Memory B cell (primary cell): ENCODE measurements around the gene RIMS1.

Experiments used
- ATAC-seq: fragments of 150-1000 bp; cut with Tn5 transposase; 2 replicates; pipeline ENCODE4 v1.10.0; 2021; ENCODE audit warnings: low read depth, mild to moderate bottlenecking, moderate library complexity
- DNase-seq, 2 donors: peaks; one replicate each; pipeline ENCODE4 v3.0.0; 2022; ENCODE audit warnings: low spot score in 2 of 2
- H3K27ac Mint-ChIP-seq: one replicate; pipeline ENCODE4 v1.8.0; 2022; ENCODE audit warnings: mild to moderate bottlenecking, moderate library complexity, mixed read lengths
- H3K27me3 Mint-ChIP-seq: one replicate; pipeline ENCODE4 v1.8.0; 2022; ENCODE audit warnings: mixed read lengths
- H3K36me3 Mint-ChIP-seq: one replicate; pipeline ENCODE4 v1.8.0; 2022; ENCODE audit warnings: mild to moderate bottlenecking, mixed read lengths
- H3K4me1 Mint-ChIP-seq: one replicate; pipeline ENCODE4 v1.8.0; 2022; ENCODE audit warnings: mixed read lengths
- H3K4me3 Mint-ChIP-seq: one replicate; pipeline ENCODE4 v1.8.0; 2022; ENCODE audit warnings: mild to moderate bottlenecking, moderate library complexity, mixed read lengths
- H3K9me3 Mint-ChIP-seq: one replicate; pipeline ENCODE4 v1.8.0; 2022; ENCODE audit warnings: mixed read lengths

RIMS1 gene

DNA sequence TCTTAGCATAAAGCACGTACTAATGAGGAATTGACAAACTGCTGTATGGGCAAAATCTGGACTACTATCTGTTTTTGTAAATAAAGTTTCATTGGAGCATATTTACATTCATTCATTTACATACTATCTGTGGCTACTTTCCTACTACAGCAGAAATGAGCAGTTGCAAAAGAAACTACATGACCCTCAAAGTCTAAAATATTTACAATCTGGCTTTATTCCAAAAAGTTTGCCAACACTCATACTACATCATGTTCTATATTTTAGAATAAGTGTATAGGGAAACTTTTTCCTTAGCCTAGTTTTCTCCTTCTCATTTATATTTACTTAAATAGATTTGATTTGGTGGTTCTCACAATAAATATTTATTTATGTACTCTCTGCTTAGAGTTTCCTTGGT lies 208.2 kb downstream of the RIMS1 start:
- Mint-ChIP-seq H3K27ac (no peak overlapping the region), H3K27me3 (no peaks in the 10 kb centered on the region), H3K4me3 (no peak overlapping the region), H3K9me3 (no peaks in the 10 kb centered on the region), H3K36me3 (no peaks in the 10 kb centered on the region), H3K4me1 (no peaks in the 10 kb centered on the region)
- DNase-seq (no peak), ATAC-seq (no peak)

DNA sequence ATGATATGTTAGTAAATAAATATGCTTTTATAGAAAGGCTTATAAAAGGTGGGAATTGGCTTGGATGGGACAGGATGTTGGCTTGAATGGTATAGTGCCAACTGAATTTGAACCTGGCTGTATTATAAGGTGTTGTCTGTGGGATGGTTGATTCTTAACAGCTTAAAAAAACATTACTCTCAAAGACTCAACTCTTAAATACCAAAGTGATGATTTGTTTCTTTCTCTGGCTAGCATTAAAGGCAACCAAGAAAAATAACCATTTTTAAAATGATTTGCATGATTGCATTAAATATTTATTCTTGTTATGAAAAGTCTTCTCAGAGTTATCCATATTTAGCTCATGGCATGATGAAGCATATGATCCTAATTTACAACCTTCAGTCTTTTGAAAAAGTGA lies 216.2 kb downstream of the RIMS1 start:
- ATAC-seq (no peak), DNase-seq (no peak)
- no peak overlapping the region for H3K27ac Mint-ChIP-seq
- no peaks in the 10 kb centered on the region for H3K36me3 Mint-ChIP-seq
- no peaks in the 10 kb centered on the region for H3K9me3 Mint-ChIP-seq
- no peaks in the 10 kb centered on the region for H3K4me1 Mint-ChIP-seq
- H3K27me3 Mint-ChIP-seq = no peaks in the 10 kb centered on the region
- H3K4me3 Mint-ChIP-seq = no peak overlapping the region

- Mint-ChIP-seq H3K9me3 (no peaks in the 10 kb centered on the region), H3K36me3 (no peaks in the 10 kb centered on the region), H3K27me3 (no peaks in the 10 kb centered on the region), H3K27ac (no peak overlapping the region), H3K4me1 (no peaks in the 10 kb centered on the region), H3K4me3 (no peak overlapping the region)
- no peak for ATAC-seq
- no peak for DNase-seq
Observed at GRCh38 chr6:72111611-72112010, 225.3 kb downstream of the RIMS1 start.

GRCh38 chr6:72130327-72130726 lies 244.0 kb downstream of the RIMS1 start:
- DNase-seq (no peak), ATAC-seq (no peak)
- Mint-ChIP-seq H3K4me1 (no peaks in the 10 kb centered on the region), H3K36me3 (no peaks in the 10 kb centered on the region), H3K9me3 (no peaks in the 10 kb centered on the region), H3K27me3 (no peaks in the 10 kb centered on the region), H3K27ac (no peak overlapping the region), H3K4me3 (no peak overlapping the region)

DNA sequence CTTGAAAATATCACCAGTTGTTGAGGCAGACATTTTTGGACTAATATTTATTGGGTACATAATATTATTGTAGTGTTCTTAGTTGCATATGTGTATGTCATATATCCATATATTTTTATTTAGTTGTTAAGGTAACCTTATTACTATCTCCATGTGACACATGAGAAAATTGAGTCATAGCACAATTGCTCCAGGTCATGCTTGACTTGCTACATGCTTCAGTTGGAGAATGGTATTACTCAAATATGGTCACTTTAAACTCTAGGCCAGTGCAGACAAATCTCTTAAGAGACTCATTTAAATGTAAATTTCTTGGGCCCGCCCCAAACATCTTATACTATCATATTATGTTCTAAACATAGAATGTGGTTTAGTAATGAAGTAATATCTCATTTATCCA lies 246.1 kb downstream of the RIMS1 start:
- Mint-ChIP-seq H3K36me3 (no peaks in the 10 kb centered on the region), H3K27ac (no peak overlapping the region), H3K9me3 (no peaks in the 10 kb centered on the region), H3K27me3 (no peaks in the 10 kb centered on the region), H3K4me3 (no peak overlapping the region), H3K4me1 (no peaks in the 10 kb centered on the region)
- DNase-seq (no peak), ATAC-seq (no peak)

GRCh38 chr6:72132851-72133250 lies 246.5 kb downstream of the RIMS1 start:
- H3K4me1 Mint-ChIP-seq = no peaks in the 10 kb centered on the region
- H3K27ac Mint-ChIP-seq = no peak overlapping the region
- no peaks in the 10 kb centered on the region for H3K9me3 Mint-ChIP-seq
- no peaks in the 10 kb centered on the region for H3K36me3 Mint-ChIP-seq
- ATAC-seq = no peak
- DNase-seq = no peak
- H3K27me3 Mint-ChIP-seq = no peaks in the 10 kb centered on the region
- H3K4me3 Mint-ChIP-seq = no peak overlapping the region

DNA sequence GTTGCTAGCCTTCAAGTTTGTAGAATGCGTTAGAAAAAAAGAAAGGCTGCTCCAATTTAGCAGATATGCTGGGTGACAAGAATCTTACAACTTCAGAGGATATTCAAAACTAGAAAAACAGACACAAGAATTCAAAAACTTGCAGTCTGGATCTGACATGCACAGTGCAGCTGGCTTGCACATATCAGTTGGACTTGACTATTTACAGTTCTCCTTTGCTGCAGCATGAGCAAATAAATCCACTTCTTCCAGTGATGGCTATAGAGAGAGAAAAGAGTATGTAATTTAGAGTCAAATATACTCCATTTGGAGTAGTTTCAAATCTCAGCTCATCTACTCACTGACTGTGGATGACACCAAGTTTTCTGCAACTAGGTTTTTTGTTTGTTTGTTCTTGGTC lies 247.0 kb downstream of the RIMS1 start:
- no peaks in the 10 kb centered on the region for H3K9me3 Mint-ChIP-seq
- H3K27ac Mint-ChIP-seq = no peak overlapping the region
- no peak for DNase-seq
- H3K27me3 Mint-ChIP-seq = no peaks in the 10 kb centered on the region
- no peak for ATAC-seq
- no peaks in the 10 kb centered on the region for H3K36me3 Mint-ChIP-seq
- no peak overlapping the region for H3K4me3 Mint-ChIP-seq
- no peaks in the 10 kb centered on the region for H3K4me1 Mint-ChIP-seq

DNA sequence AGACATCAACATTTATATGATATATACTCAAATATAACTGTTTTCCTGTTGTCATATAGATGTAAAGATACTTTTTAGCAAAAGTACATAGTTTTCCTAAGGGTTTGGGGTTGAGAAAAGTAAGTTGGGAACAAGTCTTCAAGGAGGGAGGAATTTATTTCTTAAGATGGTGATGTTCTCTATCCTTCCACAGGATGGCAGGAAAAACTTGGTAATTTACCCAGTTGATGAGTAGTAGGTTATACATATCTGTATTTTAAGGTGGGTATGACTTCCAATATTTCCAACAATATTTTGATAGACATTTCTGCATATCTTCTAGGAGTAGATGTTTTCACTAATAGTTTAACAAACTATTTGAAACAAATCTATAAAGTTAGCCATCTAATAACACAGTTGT lies 254.4 kb downstream of the RIMS1 start:
- Mint-ChIP-seq H3K4me1 (no peaks in the 10 kb centered on the region), H3K4me3 (no peak overlapping the region), H3K27me3 (peaks cover 2% of the 10 kb centered on the region), H3K36me3 (no peaks in the 10 kb centered on the region), H3K9me3 (no peaks in the 10 kb centered on the region), H3K27ac (no peak overlapping the region)
- no peak for DNase-seq
- no peak for ATAC-seq

DNA sequence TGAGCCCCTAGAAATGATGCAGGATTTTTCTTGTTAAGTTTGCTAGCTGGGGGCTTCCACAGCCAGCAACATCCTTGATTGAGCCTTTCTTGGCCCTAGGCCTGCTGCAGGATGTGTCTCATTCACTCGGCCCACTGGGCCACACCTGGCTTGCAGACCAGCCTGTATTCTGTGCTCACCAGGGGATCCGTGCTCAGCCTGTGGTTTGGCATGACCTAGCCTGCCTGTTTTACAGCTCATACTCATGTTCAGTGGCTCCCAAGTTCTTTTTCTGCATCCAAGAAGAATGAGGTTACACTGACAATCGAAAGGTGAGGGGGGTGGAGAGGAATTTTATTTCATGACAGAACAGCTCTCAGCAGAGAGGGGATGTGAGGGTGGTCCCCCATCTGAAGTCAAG lies 263.4 kb downstream of the RIMS1 start:
- no peak overlapping the region for H3K4me3 Mint-ChIP-seq
- no peaks in the 10 kb centered on the region for H3K27me3 Mint-ChIP-seq
- H3K27ac Mint-ChIP-seq = no peak overlapping the region
- no peaks in the 10 kb centered on the region for H3K4me1 Mint-ChIP-seq
- DNase-seq (no peak), ATAC-seq (no peak)
- peaks cover 6% of the 10 kb centered on the region for H3K9me3 Mint-ChIP-seq
- no peaks in the 10 kb centered on the region for H3K36me3 Mint-ChIP-seq

- no peak overlapping the region for H3K27ac Mint-ChIP-seq
- H3K4me1 Mint-ChIP-seq = no peaks in the 10 kb centered on the region
- no peak for DNase-seq
- no peaks in the 10 kb centered on the region for H3K36me3 Mint-ChIP-seq
- peaks cover 5% of the 10 kb centered on the region for H3K9me3 Mint-ChIP-seq
- H3K27me3 Mint-ChIP-seq = no peaks in the 10 kb centered on the region
- H3K4me3 Mint-ChIP-seq = no peak overlapping the region
- no peak for ATAC-seq
Observed at GRCh38 chr6:72151742-72152141, 265.4 kb downstream of the RIMS1 start.

DNA sequence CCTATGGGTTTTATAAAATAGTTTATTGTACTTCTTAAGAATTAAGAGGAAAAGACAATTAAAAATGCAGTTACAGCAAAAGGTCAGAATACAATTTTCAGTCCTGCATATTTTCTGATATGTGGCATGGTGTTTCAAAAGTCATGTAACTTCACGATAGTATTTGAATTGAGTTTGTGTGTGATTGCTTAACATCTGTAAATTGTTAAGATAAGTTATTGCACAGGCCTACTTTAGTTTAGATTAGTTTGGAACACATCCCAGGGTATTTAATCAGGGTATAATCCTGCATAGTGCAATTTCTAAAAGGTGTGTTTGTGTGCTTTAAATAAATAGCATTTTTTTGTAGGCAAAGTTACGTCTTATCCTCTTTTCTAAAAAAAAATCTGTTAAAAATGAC lies 289.6 kb downstream of the RIMS1 start:
- Mint-ChIP-seq H3K4me3 (no peak overlapping the region), H3K27ac (no peak overlapping the region), H3K36me3 (no peaks in the 10 kb centered on the region), H3K9me3 (no peaks in the 10 kb centered on the region), H3K4me1 (no peaks in the 10 kb centered on the region), H3K27me3 (peaks cover 5% of the 10 kb centered on the region)
- ATAC-seq (no peak), DNase-seq (no peak)

GRCh38 chr6:72182337-72183246 lies 296.2 kb downstream of the RIMS1 start:
- H3K4me3 Mint-ChIP-seq = peak overlapping the region; percentile 80
- peaks cover 25% of the 10 kb centered on the region for H3K27me3 Mint-ChIP-seq
- no peak overlapping the region for H3K27ac Mint-ChIP-seq
- H3K9me3 Mint-ChIP-seq = peaks cover 3% of the 10 kb centered on the region
- H3K36me3 Mint-ChIP-seq = peaks cover 2% of the 10 kb centered on the region
- H3K4me1 Mint-ChIP-seq = peaks cover 9% of the 10 kb centered on the region
- DNase-seq (peak in 1 of 2 donors; percentile 11), ATAC-seq (peak; percentile 81)

DNA sequence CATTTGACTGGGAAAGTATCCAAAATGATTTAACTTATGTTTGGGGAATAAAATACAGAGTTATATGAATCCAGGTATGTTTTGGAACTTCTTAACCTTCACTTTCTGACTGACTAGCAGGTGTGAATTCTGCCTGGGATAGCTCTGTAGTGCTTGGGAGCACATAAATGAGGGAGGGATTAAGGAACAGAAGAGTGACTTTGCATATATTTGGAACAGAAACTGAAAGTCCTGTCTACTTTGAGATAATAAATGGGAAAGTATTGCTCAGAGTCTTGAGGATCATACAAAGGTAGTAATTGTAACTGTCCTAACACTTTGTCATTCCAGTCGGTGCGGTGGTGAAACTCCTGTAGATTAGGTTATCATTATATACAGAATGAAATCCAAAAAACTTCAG lies 317.6 kb downstream of the RIMS1 start:
- no peak for ATAC-seq

DNA sequence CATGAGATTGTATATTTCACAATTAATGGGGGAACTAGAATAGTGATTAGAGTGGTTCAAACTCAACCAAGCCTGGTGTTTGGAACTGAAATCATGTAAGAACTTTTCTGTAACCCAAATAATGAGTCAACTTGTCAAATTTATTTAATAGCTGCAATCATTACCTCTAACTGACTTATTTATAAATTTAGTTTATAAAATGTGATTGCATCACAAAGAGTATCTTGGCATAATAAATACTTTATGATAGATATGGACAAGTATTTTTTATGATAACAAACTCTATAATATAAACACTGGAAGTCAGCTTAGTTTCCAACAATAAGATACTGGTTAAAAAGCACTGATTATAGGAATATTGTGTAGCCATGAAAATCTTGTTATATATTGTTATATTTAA lies 319.1 kb downstream of the RIMS1 start:
- Mint-ChIP-seq H3K9me3 (no peaks in the 10 kb centered on the region), H3K4me3 (no peak overlapping the region), H3K36me3 (no peaks in the 10 kb centered on the region), H3K27me3 (peaks cover 2% of the 10 kb centered on the region), H3K4me1 (no peaks in the 10 kb centered on the region), H3K27ac (no peak overlapping the region)
- ATAC-seq (no peak), DNase-seq (no peak)

More for the DNA sequence above, 317.6 kb downstream of the RIMS1 start:
- no peak for DNase-seq
- Mint-ChIP-seq H3K4me3 (no peak overlapping the region), H3K36me3 (no peaks in the 10 kb centered on the region), H3K27me3 (peaks cover 2% of the 10 kb centered on the region), H3K9me3 (no peaks in the 10 kb centered on the region), H3K4me1 (no peaks in the 10 kb centered on the region), H3K27ac (no peak overlapping the region)

- Mint-ChIP-seq H3K4me3 (no peak overlapping the region), H3K4me1 (no peaks in the 10 kb centered on the region), H3K27me3 (peaks cover 2% of the 10 kb centered on the region), H3K9me3 (no peaks in the 10 kb centered on the region), H3K27ac (no peak overlapping the region), H3K36me3 (no peaks in the 10 kb centered on the region)
- ATAC-seq (no peak), DNase-seq (no peak)
Observed at GRCh38 chr6:72206606-72207005, 320.3 kb downstream of the RIMS1 start.
